ENCODE results near the gene DIRAS1.

The DIRAS1 gene

DNA sequence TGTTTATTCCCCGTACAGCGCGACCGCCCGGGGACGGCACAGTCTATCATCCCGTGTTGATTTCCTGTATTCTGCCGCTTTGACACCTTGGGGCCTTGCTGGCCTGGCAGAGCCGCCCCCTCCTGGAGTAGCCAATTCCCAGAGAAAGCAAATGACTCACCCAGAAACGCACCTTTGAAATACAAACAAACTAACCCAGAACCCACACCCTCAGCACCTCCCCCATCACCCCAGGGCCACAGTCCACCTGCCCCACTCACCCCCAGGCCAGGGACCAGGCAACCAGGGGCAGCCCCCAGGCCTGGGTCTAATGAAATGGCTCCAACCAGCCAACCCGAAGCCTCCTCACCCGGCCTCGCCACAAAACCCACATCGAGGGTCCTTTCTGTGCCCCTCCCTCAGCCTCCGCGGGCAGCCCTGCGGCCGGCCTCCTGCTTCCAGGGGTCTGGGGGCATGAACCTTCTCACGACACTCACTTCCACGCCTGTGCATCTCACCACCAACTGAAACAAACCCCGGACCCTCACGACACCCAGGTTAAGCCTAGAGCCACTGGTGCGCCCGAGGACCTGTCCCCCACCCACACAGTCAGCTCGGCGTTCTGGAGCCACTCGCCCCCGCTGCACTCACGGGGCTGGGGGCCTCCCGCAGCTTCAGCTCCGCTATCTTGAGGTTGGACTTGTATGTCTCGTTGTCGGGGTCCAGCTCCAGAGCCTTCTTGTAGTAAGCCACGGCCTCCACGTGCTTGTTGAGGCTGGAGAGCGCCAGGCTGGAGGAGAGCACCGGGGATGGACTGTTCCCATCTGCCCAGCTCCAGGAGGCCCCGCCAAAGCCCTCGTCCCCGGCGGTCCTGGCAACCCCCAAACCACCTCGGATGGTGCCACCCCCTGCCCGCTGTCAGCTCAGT, 41.0 kb upstream of the DIRAS1 start:
- no peak for DNase-seq
- H3K4me3 ChIP-seq (ENCODE audit: low read depth, low read length): no peak overlapping the region
- no peaks in the 10 kb centered on the region for H3K9me3 ChIP-seq
- no peaks in the 10 kb centered on the region for H3K4me1 ChIP-seq
- H3K36me3 ChIP-seq: peaks cover 90% of the 10 kb centered on the region
- TF ChIP-seq, protein P1, sequence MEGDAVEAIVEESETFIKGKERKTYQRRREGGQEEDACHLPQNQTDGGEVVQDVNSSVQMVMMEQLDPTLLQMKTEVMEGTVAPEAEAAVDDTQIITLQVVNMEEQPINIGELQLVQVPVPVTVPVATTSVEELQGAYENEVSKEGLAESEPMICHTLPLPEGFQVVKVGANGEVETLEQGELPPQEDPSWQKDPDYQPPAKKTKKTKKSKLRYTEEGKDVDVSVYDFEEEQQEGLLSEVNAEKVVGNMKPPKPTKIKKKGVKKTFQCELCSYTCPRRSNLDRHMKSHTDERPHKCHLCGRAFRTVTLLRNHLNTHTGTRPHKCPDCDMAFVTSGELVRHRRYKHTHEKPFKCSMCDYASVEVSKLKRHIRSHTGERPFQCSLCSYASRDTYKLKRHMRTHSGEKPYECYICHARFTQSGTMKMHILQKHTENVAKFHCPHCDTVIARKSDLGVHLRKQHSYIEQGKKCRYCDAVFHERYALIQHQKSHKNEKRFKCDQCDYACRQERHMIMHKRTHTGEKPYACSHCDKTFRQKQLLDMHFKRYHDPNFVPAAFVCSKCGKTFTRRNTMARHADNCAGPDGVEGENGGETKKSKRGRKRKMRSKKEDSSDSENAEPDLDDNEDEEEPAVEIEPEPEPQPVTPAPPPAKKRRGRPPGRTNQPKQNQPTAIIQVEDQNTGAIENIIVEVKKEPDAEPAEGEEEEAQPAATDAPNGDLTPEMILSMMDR (IDR thresholded peaks at IDR 0.05; ENCODE audit: low read depth, low read length): no peak
- H3K27me3 ChIP-seq: no peaks in the 10 kb centered on the region

DNA sequence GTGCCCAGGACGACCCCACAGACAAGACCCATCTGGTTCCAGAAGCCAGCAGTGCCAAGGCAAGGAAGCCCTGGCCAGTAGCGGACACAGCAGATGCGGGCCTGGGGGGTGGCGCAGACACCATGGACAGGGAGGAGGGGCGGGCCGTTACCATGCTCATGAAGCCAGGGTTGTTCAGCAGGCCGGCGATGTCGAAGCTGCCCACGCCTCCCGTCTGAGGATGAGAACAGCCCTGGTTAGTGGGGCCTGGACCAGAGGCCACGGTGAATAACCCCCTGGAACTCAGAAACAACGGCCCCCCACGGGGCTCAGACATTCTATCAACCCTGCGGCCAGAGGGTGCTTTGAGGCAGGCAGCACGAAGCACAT, 40.1 kb upstream of the DIRAS1 start:
- TF ChIP-seq, protein P1 (IDR thresholded peaks at IDR 0.05; ENCODE audit: low read depth, low read length): no peak
- Histone ChIP-seq H3K4me1 (no peaks in the 10 kb centered on the region), H3K36me3 (peaks cover 88% of the 10 kb centered on the region), H3K9me3 (no peaks in the 10 kb centered on the region), H3K27me3 (no peaks in the 10 kb centered on the region), H3K4me3 (ENCODE audit: low read depth, low read length) (no peak overlapping the region)
- no peak for DNase-seq

- H3K4me3 ChIP-seq (ENCODE audit: low read depth, low read length): no peak overlapping the region
- H3K9me3 ChIP-seq: no peaks in the 10 kb centered on the region
- H3K27me3 ChIP-seq: no peaks in the 10 kb centered on the region
- no peak for DNase-seq
- TF ChIP-seq, protein P1 (IDR thresholded peaks at IDR 0.05; ENCODE audit: low read depth, low read length): no peak
- no peaks in the 10 kb centered on the region for H3K4me1 ChIP-seq
- peaks cover 85% of the 10 kb centered on the region for H3K36me3 ChIP-seq
These were observed 38.8 kb upstream of the DIRAS1 start for GRCh38 chr19:2759965-2760364.

DNA sequence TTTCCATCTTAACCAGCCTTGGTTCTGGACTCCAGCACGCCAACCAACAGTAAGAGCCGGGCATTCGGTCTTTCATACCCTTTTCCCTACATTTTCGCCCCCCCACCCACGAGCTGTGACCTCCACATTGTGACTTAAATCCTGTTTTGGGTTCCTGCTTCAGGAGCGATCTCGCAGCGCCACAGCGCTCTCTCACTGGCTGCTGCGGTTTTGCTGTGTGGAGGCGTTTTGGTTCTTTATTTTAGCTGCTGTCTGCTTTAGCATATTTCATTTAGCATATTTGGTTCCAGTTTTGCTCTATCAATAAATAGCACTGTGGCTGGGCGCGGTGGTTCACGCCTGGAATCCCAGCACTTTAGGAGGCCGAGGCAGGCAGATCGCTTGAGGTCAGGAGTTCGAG, 38.2 kb upstream of the DIRAS1 start:
- Histone ChIP-seq H3K9me3 (no peaks in the 10 kb centered on the region), H3K36me3 (peaks cover 85% of the 10 kb centered on the region), H3K4me3 (ENCODE audit: low read depth, low read length) (no peak overlapping the region), H3K27me3 (no peaks in the 10 kb centered on the region), H3K4me1 (no peaks in the 10 kb centered on the region)
- DNase-seq: no peak
- TF ChIP-seq, protein P1 (IDR thresholded peaks at IDR 0.05; ENCODE audit: low read depth, low read length): no peak

DNA sequence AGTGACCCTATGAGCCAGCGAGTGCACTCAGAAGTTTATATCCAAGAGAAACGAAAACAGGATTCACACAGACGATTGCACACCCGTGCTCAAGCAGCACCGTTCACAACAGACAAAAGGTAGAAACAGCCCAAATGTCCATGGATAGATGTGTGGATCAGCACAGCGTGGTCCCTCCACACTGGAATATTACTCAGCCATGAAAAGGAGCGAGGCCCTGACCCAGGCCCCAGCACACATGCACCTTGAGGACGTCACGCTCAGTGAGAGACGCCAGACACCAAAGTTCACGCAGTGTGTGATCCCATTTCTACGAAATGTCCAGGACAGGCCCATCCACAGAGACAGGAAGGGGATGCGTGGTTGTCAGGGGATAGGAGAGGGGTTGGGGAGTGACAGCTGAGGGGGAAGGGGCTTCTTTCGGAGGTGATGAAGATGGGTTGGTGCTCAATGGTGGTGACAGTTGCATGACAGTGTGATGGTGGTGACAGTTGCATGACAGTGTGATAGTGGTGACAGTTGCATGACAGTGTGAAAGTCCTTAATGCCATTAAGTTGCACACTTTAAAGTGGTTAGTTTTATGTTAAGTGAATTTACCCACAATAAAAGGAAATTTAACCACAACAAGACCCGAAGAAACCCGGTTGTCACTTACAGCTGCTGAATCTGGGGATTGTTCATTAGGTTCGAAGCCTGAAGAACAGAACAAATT, 37.6 kb upstream of the DIRAS1 start:
- Histone ChIP-seq H3K9me3 (no peaks in the 10 kb centered on the region), H3K36me3 (peaks cover 82% of the 10 kb centered on the region), H3K4me3 (ENCODE audit: low read depth, low read length) (no peak overlapping the region), H3K27me3 (no peaks in the 10 kb centered on the region), H3K4me1 (no peaks in the 10 kb centered on the region)
- TF ChIP-seq, protein P1 (IDR thresholded peaks at IDR 0.05; ENCODE audit: low read depth, low read length): no peak
- DNase-seq: no peak

Measured in BE2C (cell line).